ENCODE results near the gene TGM1.
"Not testable (repeated sequence)": the region's sequence is repeated elsewhere in the genome, so short reads cannot be mapped to it uniquely, and the experiment has no call there.

Gene TGM1

GRCh38 chr14:24252289-24253124 lies 10.5 kb downstream of the TGM1 start:
- DNase-seq, result no peak

- no peak for DNase-seq
Measured at GRCh38 chr14:24251880-24252288, 11.1 kb downstream of the TGM1 start.

GRCh38 chr14:24250354-24250753 lies 12.6 kb downstream of the TGM1 start:
- no peak for DNase-seq

- DNase-seq, result no peak
Measured at GRCh38 chr14:24249230-24250021, 13.6 kb downstream of the TGM1 start.

GRCh38 chr14:24247422-24247821 lies 15.6 kb downstream of the TGM1 start:
- no peak for DNase-seq

GRCh38 chr14:24246765-24247212 lies 16.2 kb downstream of the TGM1 start:
- no peak for DNase-seq

GRCh38 chr14:24245350-24245749 lies 17.6 kb downstream of the TGM1 start:
- not testable (repeated sequence) for DNase-seq

- peak; percentile 7 for DNase-seq
Measured at GRCh38 chr14:24243336-24243836, 19.6 kb downstream of the TGM1 start.

GRCh38 chr14:24241829-24242443 lies 21.0 kb downstream of the TGM1 start:
- DNase-seq, result peak; percentile 89

- no peak for DNase-seq
Measured at GRCh38 chr14:24240110-24240918, 22.7 kb downstream of the TGM1 start.

GRCh38 chr14:24238527-24239037 lies 24.4 kb downstream of the TGM1 start:
- no peak for DNase-seq

- no peak for DNase-seq
Measured at GRCh38 chr14:24238123-24238522, 24.9 kb downstream of the TGM1 start.

GRCh38 chr14:24237463-24237955 lies 25.5 kb downstream of the TGM1 start:
- no peak for DNase-seq

GRCh38 chr14:24236689-24237462 lies 26.1 kb downstream of the TGM1 start:
- DNase-seq, result no peak

- no peak for DNase-seq
Measured at GRCh38 chr14:24235804-24236688, 26.9 kb downstream of the TGM1 start.

GRCh38 chr14:24234095-24235005 lies 28.6 kb downstream of the TGM1 start:
- no peak for DNase-seq

- DNase-seq, result no peak
Measured at GRCh38 chr14:24233538-24233866, 29.5 kb downstream of the TGM1 start.

GRCh38 chr14:24232645-24233537 lies 30.1 kb downstream of the TGM1 start, which contains the start of gene GMPR2:
Gene GMPR2, plus strand, starts transcription at chr14:24232929. Its CDS starts 325 bp downstream, at chr14:24233254.
- DNase-seq, result no peak
